SK-N-SH treated with all-trans-retinoic acid at 6 μM for 48 hours (cell line): ENCODE data around the gene DFFB.

Source experiments
- ESRRG ChIP-seq: fragments of 250-450 bp; sonication (Bioruptor Pico); IDR thresholded peaks from 2 replicates; pipeline ENCODE4 v1.6.1; 2021; ENCODE audit warnings: mild to moderate bottlenecking
- ZFP30 ChIP-seq: fragments of 450-650 bp; formaldehyde crosslinking; IDR thresholded peaks from 2 replicates; pipeline ENCODE4 v1.5.0; 2022; ENCODE audit warnings: mild to moderate bottlenecking, moderate library complexity
- ZNF8 ChIP-seq: fragments of 450-650 bp; formaldehyde crosslinking; IDR thresholded peaks from 2 replicates; pipeline ENCODE4 v1.5.0; 2020; ENCODE audit warnings: mild to moderate bottlenecking, moderate library complexity

DNA sequence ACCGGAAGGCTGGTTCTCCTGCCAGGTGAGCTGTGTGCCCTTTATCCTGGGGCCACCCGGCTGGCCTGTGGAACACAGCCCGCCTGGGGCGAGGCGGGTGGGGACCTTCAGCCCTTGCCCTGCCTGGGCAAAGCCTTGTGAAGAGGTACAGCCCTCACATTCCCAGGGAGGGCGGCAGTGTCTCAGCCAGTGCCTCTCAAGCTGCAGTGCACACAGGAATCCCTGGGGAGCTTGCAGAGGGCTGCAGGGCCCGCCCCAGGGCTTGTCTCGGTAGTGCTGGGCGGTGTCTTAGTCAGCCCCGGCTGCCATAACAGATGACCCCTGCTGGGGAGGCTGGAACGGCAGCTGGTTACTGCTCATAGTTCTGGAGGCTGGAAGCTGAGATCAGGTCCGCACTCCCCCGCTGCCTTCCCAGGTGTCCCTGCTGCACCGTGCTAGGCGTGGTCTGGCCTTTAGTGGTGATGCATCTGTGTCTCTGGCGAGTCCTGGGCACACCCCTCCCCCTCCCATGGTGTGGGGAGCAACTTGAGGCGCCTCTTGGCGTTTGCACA lies 12.6 kb downstream of the DFFB start:
- TF ChIP-seq ZFP30 (no peak), ESRRG (no peak), ZNF8 (no peak)
